ENCODE results near the gene ZNF521. TPM values are rescaled to one million over a fixed set of nuclear protein-coding genes. Genes with fewer than 3 reads are reported as not detected.

Gene ZNF521
- total RNA-seq: 10 to 100 TPM in 1 of 3 donors, 1 to 10 TPM in 2; 3.2 to 11.6 (median 7.9) TPM
- long read RNA-seq, donor 1, partial matches to known transcripts: 3 of 5 reads
- long read RNA-seq, donor 1, other reads (novel, unspliced or antisense): 2 of 5 reads
- long read RNA-seq, donor 2: 0 reads

DNA sequence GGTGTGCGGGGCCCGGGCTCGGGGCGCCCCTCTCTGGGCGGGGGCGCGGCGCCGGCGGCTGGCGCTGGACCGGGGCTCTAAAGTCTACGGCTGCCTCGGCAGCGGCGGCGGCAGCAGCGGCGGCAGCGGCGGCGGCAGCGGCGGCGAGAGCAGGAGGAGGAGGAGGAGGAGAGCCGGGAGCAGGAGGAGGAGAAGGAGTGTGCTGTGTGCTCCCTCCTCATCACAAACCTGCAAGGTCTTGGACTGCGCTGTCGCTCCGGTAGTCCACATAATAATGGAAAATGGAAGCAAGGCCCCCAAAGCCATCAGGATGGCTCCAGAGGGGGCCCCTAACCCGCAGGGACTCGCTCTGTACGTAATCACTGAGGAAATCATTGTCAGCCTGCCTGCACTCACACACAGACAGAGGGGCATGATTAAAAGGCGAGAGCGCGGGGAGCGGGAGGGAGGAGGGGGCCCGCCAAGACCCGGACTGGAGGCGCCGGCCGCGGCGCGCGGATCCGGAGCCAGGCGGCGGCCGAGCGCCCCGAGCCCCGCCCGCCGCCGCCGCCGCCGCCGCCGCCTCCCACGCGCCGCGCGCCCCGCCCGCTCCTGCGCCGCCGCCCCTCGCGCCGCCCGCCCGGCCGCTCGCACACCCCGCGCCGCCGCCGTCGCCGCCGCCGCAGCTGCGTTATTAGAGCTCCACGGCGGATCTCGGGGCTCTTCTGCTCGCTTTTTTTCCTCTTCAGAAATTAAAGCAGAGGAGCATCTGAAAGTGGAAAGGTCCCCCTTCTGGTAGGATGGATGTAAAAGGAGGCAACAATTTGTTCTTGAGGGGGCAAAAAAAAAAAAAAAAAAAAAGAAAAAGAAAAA is at the start of gene ZNF521:
TSS of gene ZNF521 (minus strand) at position 390 of the 852 bp plus-strand sequence. CDS start 1,220 bp downstream, outside the sequence.
- ATAC-seq: peak; percentile 92
- Histone ChIP-seq H3K4me3 (peak within 1 kb of the TSS; percentile 19), H3K36me3 (ENCODE audit: low read depth) (no peaks in the 10 kb centered on the region), H3K9me3 (no peaks in the 10 kb centered on the region), H3K4me1 (ENCODE audit: low read depth) (peaks cover 10% of the 10 kb centered on the region)
- intact Hi-C loops (cut with DNase I, micrococcal nuclease): loop anchor here in 1 of 2 donors (5.0 to 10.0 kb wide), 2 partner anchors 153 to 475 kb away; no protein-coding TSS in a partner anchor
- TF ChIP-seq, protein P1, sequence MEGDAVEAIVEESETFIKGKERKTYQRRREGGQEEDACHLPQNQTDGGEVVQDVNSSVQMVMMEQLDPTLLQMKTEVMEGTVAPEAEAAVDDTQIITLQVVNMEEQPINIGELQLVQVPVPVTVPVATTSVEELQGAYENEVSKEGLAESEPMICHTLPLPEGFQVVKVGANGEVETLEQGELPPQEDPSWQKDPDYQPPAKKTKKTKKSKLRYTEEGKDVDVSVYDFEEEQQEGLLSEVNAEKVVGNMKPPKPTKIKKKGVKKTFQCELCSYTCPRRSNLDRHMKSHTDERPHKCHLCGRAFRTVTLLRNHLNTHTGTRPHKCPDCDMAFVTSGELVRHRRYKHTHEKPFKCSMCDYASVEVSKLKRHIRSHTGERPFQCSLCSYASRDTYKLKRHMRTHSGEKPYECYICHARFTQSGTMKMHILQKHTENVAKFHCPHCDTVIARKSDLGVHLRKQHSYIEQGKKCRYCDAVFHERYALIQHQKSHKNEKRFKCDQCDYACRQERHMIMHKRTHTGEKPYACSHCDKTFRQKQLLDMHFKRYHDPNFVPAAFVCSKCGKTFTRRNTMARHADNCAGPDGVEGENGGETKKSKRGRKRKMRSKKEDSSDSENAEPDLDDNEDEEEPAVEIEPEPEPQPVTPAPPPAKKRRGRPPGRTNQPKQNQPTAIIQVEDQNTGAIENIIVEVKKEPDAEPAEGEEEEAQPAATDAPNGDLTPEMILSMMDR (IDR thresholded peaks at IDR 0.05): no peak
- peak; percentile 72 to 80 (median 73) for DNase-seq

DNA sequence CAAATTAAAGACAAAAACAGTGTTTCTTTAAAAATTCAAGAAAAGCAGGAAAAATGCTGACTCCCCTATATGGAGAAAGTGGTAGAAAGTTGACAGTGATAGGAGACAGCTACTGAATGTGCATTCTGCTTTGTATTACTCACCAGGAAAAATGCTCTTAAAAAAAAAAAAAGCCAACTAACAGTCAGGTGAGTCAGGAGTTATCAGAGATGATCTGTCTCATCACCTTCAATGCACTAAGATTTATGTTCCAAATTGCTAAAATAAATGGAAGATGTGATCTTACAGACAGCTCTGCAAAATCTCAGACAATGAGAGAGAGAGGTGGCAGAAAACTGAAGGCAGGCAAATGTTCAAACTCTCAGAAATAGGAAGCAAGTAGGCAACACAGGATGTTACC is 47.6 kb upstream of the ZNF521 start:
- H3K36me3 ChIP-seq (ENCODE audit: low read depth): no peaks in the 10 kb centered on the region

DNA sequence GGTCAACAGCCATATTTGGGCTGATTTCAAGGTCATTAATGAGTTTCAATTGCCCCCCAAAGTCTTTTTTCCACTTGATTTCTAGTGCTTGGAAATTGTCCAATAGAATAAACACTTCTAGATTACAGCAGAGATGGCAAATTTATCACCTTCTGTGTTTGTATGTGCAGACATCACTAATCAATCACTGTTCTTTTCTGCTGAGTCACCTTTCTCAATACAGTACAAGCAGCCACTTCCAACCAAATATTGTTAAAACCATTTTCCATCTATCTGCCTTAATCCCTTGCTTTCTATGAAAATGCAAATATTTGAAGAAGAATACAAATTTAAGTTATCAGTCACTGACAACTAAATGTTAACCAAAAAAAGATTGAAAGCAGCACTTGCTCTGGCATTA is 40.2 kb upstream of the ZNF521 start:
- no peak for ATAC-seq
- Histone ChIP-seq H3K4me3 (no peak overlapping the region), H3K36me3 (ENCODE audit: low read depth) (no peaks in the 10 kb centered on the region), H3K4me1 (ENCODE audit: low read depth) (no peaks in the 10 kb centered on the region), H3K9me3 (no peaks in the 10 kb centered on the region)
- no peak for DNase-seq
- intact Hi-C loops (cut with DNase I, micrococcal nuclease): no loop called here
- TF ChIP-seq, protein P1 (IDR thresholded peaks at IDR 0.05): no peak

More for the DNA sequence above, 47.6 kb upstream of the ZNF521 start:
- Histone ChIP-seq H3K4me3 (no peak overlapping the region), H3K4me1 (ENCODE audit: low read depth) (no peaks in the 10 kb centered on the region), H3K9me3 (no peaks in the 10 kb centered on the region)
- DNase-seq: no peak
- TF ChIP-seq, protein P1 (IDR thresholded peaks at IDR 0.05): no peak
- intact Hi-C loops (cut with DNase I, micrococcal nuclease): no loop called here
- ATAC-seq: no peak

DNA sequence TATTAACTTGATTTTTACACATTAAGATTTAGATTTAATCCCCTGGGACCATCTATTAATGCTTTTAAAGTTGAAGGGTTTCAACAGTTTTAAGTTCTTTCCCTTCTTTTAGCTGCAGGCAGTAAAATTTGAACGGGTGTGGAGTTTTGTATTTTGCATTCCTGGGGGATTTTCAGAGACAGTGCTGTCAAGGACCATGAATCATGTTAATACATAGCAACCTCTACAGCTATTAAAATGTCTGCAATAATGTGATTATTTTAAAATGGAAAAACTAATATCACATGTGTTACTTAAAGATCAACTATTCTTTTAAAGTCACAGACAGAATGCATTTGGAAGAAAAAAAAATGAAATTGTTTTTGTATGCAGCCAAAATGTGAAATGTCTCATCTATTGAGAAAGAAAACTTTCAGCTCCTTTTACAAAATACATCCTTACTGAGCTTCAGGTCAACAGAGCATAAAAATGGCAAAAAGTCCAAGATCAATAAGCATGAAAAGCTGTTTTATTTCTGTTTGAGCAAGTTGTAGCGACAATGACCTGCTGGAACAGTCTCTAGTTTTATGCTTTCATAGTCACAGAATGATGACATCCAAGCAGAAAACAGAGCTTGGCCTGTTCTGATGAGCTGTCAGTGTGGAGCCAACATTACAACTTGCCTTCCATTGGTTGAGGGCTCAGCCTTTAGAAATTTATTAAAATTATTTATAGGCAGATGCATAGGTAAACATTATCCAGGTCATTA is 21.6 kb upstream of the ZNF521 start:
- H3K4me1 ChIP-seq (ENCODE audit: low read depth): no peaks in the 10 kb centered on the region
- intact Hi-C loops (cut with DNase I, micrococcal nuclease): no loop called here
- no peak overlapping the region for H3K4me3 ChIP-seq
- H3K9me3 ChIP-seq: no peaks in the 10 kb centered on the region
- TF ChIP-seq, protein P1 (IDR thresholded peaks at IDR 0.05): no peak
- ATAC-seq: no peak
- no peaks in the 10 kb centered on the region for H3K36me3 ChIP-seq (ENCODE audit: low read depth)
- DNase-seq: no peak

DNA sequence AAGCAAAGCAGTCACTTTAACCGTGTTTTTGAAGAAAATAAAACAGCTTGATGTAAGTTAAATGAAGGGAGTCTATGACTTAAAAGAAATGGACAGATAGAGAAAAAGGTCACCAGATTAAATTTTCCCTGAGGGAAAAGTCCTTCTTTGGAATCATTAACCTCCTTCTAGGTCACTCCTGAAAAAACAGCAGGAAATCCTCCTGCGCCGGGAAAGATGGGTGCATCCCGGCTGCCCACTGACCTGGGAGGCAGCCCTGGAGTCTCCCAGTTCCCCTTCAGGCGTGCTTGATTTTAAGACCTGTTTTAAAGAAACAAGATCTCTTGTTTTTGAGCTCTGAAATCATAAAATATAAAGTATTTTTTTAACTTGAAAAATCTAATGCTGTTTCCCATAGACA is 18.4 kb upstream of the ZNF521 start:
- no peak for DNase-seq
- Histone ChIP-seq H3K4me1 (ENCODE audit: low read depth) (no peaks in the 10 kb centered on the region), H3K36me3 (ENCODE audit: low read depth) (no peaks in the 10 kb centered on the region), H3K4me3 (no peak overlapping the region), H3K9me3 (no peaks in the 10 kb centered on the region)
- ATAC-seq: no peak
- TF ChIP-seq, protein P1 (IDR thresholded peaks at IDR 0.05): no peak
- intact Hi-C loops (cut with DNase I, micrococcal nuclease): no loop called here
